H1 (cell line): ENCODE data around the gene GAS2. TPM values are rescaled to one million over a fixed set of nuclear protein-coding genes. Genes with fewer than 3 reads are reported as not detected.

Source experiments
- CTCF ChIA-PET: fragments of 300-600 bp; sonication (Branson Sonifier 250); formaldehyde crosslinking; loops from one replicate; lab custom pipeline; 2021; ENCODE audit not compliant: partially characterized antibody; lab: Charles Lee
- POLR2A ChIA-PET: fragments of 300-600 bp; sonication (Branson Sonifier 250); formaldehyde crosslinking; loops from one replicate; lab custom pipeline; 2021; ENCODE audit warnings: inconsistent platforms; ENCODE audit not compliant: partially characterized antibody; lab: Charles Lee
- DNase-seq, 2 experiments: peaks; one replicate each; pipeline versions ENCODE4 v3.0.0 to v3.0.0-alpha.2; 2010 to 2022; ENCODE audit warnings: low spot score in 2 of 2, low read depth in 1 of 2, mixed read lengths in 1 of 2
- FAIRE-seq: peaks from 2 replicates; lab custom pipeline; 2011; peaks lifted over from hg19 to GRCh38; lab: Jason Lieb, UNC
- H2AFZ ChIP-seq: 2 replicates; pipeline ENCODE4 v1.8.1; 2012; ENCODE audit warnings: low read length, inconsistent platforms
- H2AK5ac ChIP-seq: 2 replicates; pipeline ENCODE4 v1.6.1; 2013; ENCODE audit warnings: low read depth, low read length
- H2BK120ac ChIP-seq: replicated peaks from 2 replicates; pipeline ENCODE3; 2013; ENCODE audit warnings: low read depth, low read length, inconsistent platforms
- H2BK12ac ChIP-seq: 2 replicates; pipeline ENCODE4 v1.6.1; 2013; ENCODE audit warnings: low read depth, low read length
- H2BK15ac ChIP-seq: 2 replicates; pipeline ENCODE4 v1.6.1; 2013; ENCODE audit warnings: low read length
- H2BK20ac ChIP-seq: 2 replicates; pipeline ENCODE4 v1.6.1; 2013; ENCODE audit warnings: low read length
- H2BK5ac ChIP-seq: 2 replicates; pipeline ENCODE4 v1.6.1; 2013; ENCODE audit warnings: low read depth, low read length
- H3K14ac ChIP-seq: 2 replicates; pipeline ENCODE4 v1.6.1; 2013; ENCODE audit warnings: inconsistent platforms; ENCODE audit not compliant: insufficient read length
- H3K18ac ChIP-seq: 2 replicates; pipeline ENCODE4 v1.6.1; 2013; ENCODE audit warnings: low read length; ENCODE audit errors: extremely low read depth
- H3K23ac ChIP-seq: 2 replicates; pipeline ENCODE4 v1.6.1; 2013; ENCODE audit warnings: inconsistent platforms; ENCODE audit not compliant: insufficient read length
- H3K23me2 ChIP-seq: 2 replicates; pipeline ENCODE4 v1.6.1; 2013; ENCODE audit warnings: low read depth, low read length
- H3K27ac ChIP-seq: 2 replicates; pipeline ENCODE4 v1.6.1; 2011; ENCODE audit warnings: low read depth, low read length, inconsistent platforms
- H3K27me3 ChIP-seq, 4 experiments: replicated peaks in 1 of 4; 1 replicate in 1 of 4; 2 replicates in 3 of 4; pipeline versions ENCODE4 v1.6.1 to v1.8.1; 2011 to 2013; ENCODE audit warnings: low read length in 3 of 4, mild to moderate bottlenecking in 3 of 4, inconsistent platforms in 2 of 4, mixed read lengths in 2 of 4, moderate library complexity in 1 of 4; ENCODE audit not compliant: control insufficient read depth in 3 of 4, insufficient read depth in 3 of 4; ENCODE audit errors: extremely low read depth in 1 of 4
- H3K36me3 ChIP-seq, 4 experiments: 2 replicates each; pipeline versions ENCODE4 v1.6.1 to v1.8.1; 2011 to 2013; ENCODE audit warnings: mild to moderate bottlenecking in 4 of 4, low read length in 3 of 4, moderate library complexity in 2 of 4, control low read depth in 1 of 4, inconsistent platforms in 1 of 4; ENCODE audit not compliant: insufficient read depth in 4 of 4, control insufficient read depth in 2 of 4
- H3K4ac ChIP-seq: replicated peaks from 2 replicates; pipeline ENCODE3; 2013; ENCODE audit warnings: low read length, low read depth, mixed read lengths, inconsistent platforms; ENCODE audit not compliant: insufficient read length
- H3K4me1 ChIP-seq, 4 experiments: replicated peaks in 1 of 4; 1 replicate in 1 of 4; 2 replicates in 3 of 4; pipeline versions ENCODE4 v1.6.1 to v1.8.1; 2011 to 2013; ENCODE audit warnings: low read length in 3 of 4, inconsistent platforms in 2 of 4, mixed read lengths in 1 of 4; ENCODE audit not compliant: insufficient read depth in 4 of 4, control insufficient read depth in 3 of 4
- H3K4me2 ChIP-seq, 2 experiments: 2 replicates each; pipeline versions ENCODE4 v1.6.1 to v1.8.1; 2011 to 2013; ENCODE audit warnings: low read depth in 2 of 2, low read length in 2 of 2, control low read depth in 1 of 2, inconsistent platforms in 1 of 2, mild to moderate bottlenecking in 1 of 2; ENCODE audit not compliant: insufficient read depth in 1 of 2
- H3K4me3 ChIP-seq, 4 experiments: fragments of 200-600, 300-600 bp in 1 of 4; sonication (generic), shearing (Covaris generic), sonication (Bioruptor Twin) in 1 of 4; 2 replicates each; pipeline versions ENCODE4 v1.5.1 to v1.8.1; 2011 to 2016; ENCODE audit warnings: low read length in 4 of 4, low read depth in 3 of 4, control low read depth in 2 of 4, inconsistent platforms in 2 of 4, mild to moderate bottlenecking in 2 of 4, mixed read lengths in 1 of 4, moderate library complexity in 1 of 4; ENCODE audit not compliant: insufficient read depth in 2 of 4; ENCODE audit errors: extremely low read depth in 1 of 4
- H3K56ac ChIP-seq: replicated peaks from 2 replicates; pipeline ENCODE3; 2013; ENCODE audit warnings: low read depth, mild to moderate bottlenecking, mixed read lengths, low read length, inconsistent platforms; ENCODE audit not compliant: insufficient read length
- H3K79me1 ChIP-seq: 2 replicates; pipeline ENCODE4 v1.6.1; 2013; ENCODE audit warnings: low read depth, low read length, control low read depth
- H3K79me2 ChIP-seq, 2 experiments: 2 replicates each; pipeline versions ENCODE4 v1.6.1 to v1.8.1; 2012 to 2013; ENCODE audit warnings: low read length in 2 of 2, mild to moderate bottlenecking in 2 of 2, inconsistent platforms in 1 of 2; ENCODE audit not compliant: insufficient read depth in 2 of 2, control insufficient read depth in 1 of 2
- H3K9ac ChIP-seq, 4 experiments: replicated peaks in 1 of 4; 1 replicate in 1 of 4; 2 replicates in 3 of 4; pipeline versions ENCODE4 v1.6.1 to v1.8.1; 2011 to 2013; ENCODE audit warnings: low read depth in 3 of 4, low read length in 3 of 4, control low read depth in 2 of 4, mild to moderate bottlenecking in 2 of 4, moderate library complexity in 2 of 4, inconsistent platforms in 1 of 4; ENCODE audit errors: extremely low read depth in 1 of 4
- H3K9me3 ChIP-seq, 2 experiments: 2 replicates each; pipeline versions ENCODE4 v1.6.1 to v1.8.1; 2012 to 2013; ENCODE audit warnings: mild to moderate bottlenecking in 2 of 2, moderate library complexity in 2 of 2, control low read depth in 1 of 2, inconsistent platforms in 1 of 2, low read depth in 1 of 2, low read length in 1 of 2, mixed read lengths in 1 of 2; ENCODE audit not compliant: insufficient read depth in 2 of 2
- H4K20me1 ChIP-seq, 2 experiments: replicated peaks in 1 of 2; 2 replicates each; pipeline versions ENCODE3 to v1.8.1; 2011 to 2013; ENCODE audit warnings: inconsistent platforms in 2 of 2, low read length in 2 of 2, mild to moderate bottlenecking in 1 of 2; ENCODE audit not compliant: insufficient read depth in 2 of 2, control insufficient read depth in 1 of 2
- H4K5ac ChIP-seq: 2 replicates; pipeline ENCODE4 v1.6.1; 2013; ENCODE audit warnings: low read length, low read depth, mixed read lengths, inconsistent platforms; ENCODE audit not compliant: insufficient read length
- H4K8ac ChIP-seq: 2 replicates; pipeline ENCODE4 v1.8.0; 2013; ENCODE audit warnings: mild to moderate bottlenecking, moderate library complexity, low read length, inconsistent platforms; ENCODE audit not compliant: insufficient read depth; ENCODE audit errors: extremely low read depth
- H4K91ac ChIP-seq: replicated peaks from 2 replicates; pipeline ENCODE3; 2013; ENCODE audit warnings: low read length, mixed read lengths, inconsistent platforms; ENCODE audit not compliant: insufficient read length
- FOSL1 ChIP-seq: IDR thresholded peaks from 2 replicates; pipeline ENCODE4 v1.6.1; 2011; ENCODE audit warnings: mild to moderate bottlenecking, low read depth, low read length, moderate library complexity; ENCODE audit not compliant: insufficient read depth
- GTF2F1 ChIP-seq: IDR thresholded peaks from 2 replicates; pipeline ENCODE4 v1.6.1; 2012; ENCODE audit warnings: low read depth, low read length, improper control_type of control experiment, borderline replicate concordance
- POLR2A ChIP-seq, 2 experiments: IDR thresholded peaks; 1 replicate in 1 of 2; 2 replicates in 1 of 2; pipeline ENCODE4 v1.6.1; 2011; ENCODE audit warnings: low read depth in 2 of 2, low read length in 2 of 2, mild to moderate bottlenecking in 2 of 2; ENCODE audit errors: control extremely low read depth in 1 of 2
- WGBS, 2 experiments: shearing (Covaris generic) in 1 of 2; methylation state at CpG; one replicate each; pipeline versions ENCODE4 v1.1.6 to v1.1.7; 2013 to 2015; ENCODE audit warnings: low lambda C conversion rate in 2 of 2, mixed read lengths in 2 of 2, inconsistent platforms in 1 of 2, low coverage in 1 of 2, missing lambda C conversion rate in 1 of 2; ENCODE audit not compliant: insufficient replicate concordance in 2 of 2, insufficient coverage in 1 of 2, insufficient read length in 1 of 2; ENCODE audit errors: extremely low coverage in 1 of 2, missing lambda C conversion rate in 1 of 2; 5-methylcytosine and 5-hydroxymethylcytosine counted together
- polyA plus RNA-seq, 7 experiments: library from polyadenylated mRNA; depleted of rRNA in 3 of 7; stranded (reverse) in 5 of 7; unstranded in 2 of 7; fragments of >200 nt in 5 of 7; fragments of 200-250 nt in 2 of 7; gene quantifications; 1 replicate in 5 of 7; 2 replicates in 1 of 7; 4 replicates in 1 of 7; pipeline versions ENCODE4 v1.2.1 to v1.2.3, GENCODE V29; 2011 to 2013; ENCODE audit warnings: missing spikeins in 2 of 7, mixed read lengths in 2 of 7
- total RNA-seq: library from RNA; stranded (reverse); fragmentation: NEBNext Ultra II Directional; extraction: Animal tissue kit (Norgen Biotek cat#: 25700); gene quantifications from 2 replicates; pipeline ENCODE4 v1.2.1, GENCODE V29; 2021

The GAS2 gene
- total and polyA plus RNA-seq, 2 of the 8 experiments (the other 6 are each of a cell fraction or from before 2014, with no cell fraction given) = 0.70 to 1.7 TPM

DNA sequence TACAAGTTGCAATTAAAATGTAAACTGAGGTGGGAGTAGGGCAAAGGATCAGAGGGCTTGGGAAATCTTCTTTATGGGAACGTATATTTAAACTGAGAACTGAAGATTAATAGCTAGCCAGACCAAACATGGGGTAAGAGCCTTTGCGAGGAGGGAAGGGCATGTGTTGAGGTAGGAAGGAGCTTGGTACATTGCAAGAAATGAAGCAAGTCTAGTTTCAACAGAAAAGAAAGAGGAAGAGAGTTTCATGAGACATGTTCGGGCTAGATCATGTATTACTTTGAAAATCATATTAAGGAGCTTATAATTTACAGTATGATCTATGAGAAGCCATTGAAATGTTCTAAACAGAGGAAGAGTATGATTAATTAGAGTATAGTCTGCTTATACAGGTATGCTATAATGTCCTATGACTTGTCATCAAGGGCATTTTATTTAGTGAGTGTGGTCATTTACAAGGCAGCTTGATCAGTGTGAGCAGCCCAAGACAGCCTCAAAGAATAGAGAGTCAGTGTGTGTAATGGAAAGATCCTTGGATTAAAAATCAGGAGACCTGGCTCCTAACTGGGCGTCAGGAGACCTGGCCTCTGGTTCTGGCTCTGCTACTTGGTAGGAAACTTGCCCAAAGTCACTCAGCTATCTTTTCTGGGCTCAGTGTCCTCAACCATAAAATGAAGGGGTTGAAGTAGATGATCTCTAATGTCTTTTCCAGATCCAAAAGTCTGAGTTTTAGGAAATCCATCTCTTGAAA lies 10.9 kb downstream of the GAS2 start:
- H3K4me1 ChIP-seq = no peaks in the 10 kb centered on the region
- H3K27me3 ChIP-seq = no peaks in the 10 kb centered on the region
- H3K79me2 ChIP-seq = no peaks in the 10 kb centered on the region
- no peak overlapping the region for H2AFZ ChIP-seq
- no peaks in the 10 kb centered on the region for H3K79me1 ChIP-seq
- no peak overlapping the region for H3K4me2 ChIP-seq
- H3K56ac ChIP-seq = no peak overlapping the region
- no peak overlapping the region for H3K4ac ChIP-seq
- DNase-seq (no peak), FAIRE-seq (no peak)
- CTCF ChIA-PET = interaction anchor here (0.6 to 1.6 kb wide), 2 partner anchors 10 to 420 kb away, joined by 3 to 4 read pairs; no protein-coding TSS in a partner anchor
- H3K27ac ChIP-seq = no peak overlapping the region
- H4K20me1 ChIP-seq = no peaks in the 10 kb centered on the region
- no peak overlapping the region for H3K4me3 ChIP-seq
- H3K9ac ChIP-seq = no peak overlapping the region
- no peak overlapping the region for H2BK15ac ChIP-seq
- POLR2A ChIA-PET = no interaction called here
- 67% methylated on average over 4 of the region's 4 CpGs; no CpG with 5 or more reads in 1 of the 2 experiments for WGBS, 2 experiments
- no peak overlapping the region for H3K14ac ChIP-seq
- no peak overlapping the region for H4K91ac ChIP-seq
- H2BK5ac ChIP-seq = no peak overlapping the region
- no peak overlapping the region for H4K5ac ChIP-seq
- no peaks in the 10 kb centered on the region for H3K9me3 ChIP-seq
- no peaks in the 10 kb centered on the region for H3K23me2 ChIP-seq
- no peak overlapping the region for H4K8ac ChIP-seq
- no peak overlapping the region for H2BK20ac ChIP-seq
- H2BK120ac ChIP-seq = no peak overlapping the region
- H2BK12ac ChIP-seq = no peak overlapping the region
- TF ChIP-seq GTF2F1 = no peak
- no peak for TF ChIP-seq POLR2A (IDR thresholded peaks at IDR 0.05; ENCODE audit: control extremely low read depth in 1 of 2, low read depth in 2 of 2, low read length in 2 of 2)
- TF ChIP-seq FOSL1 = no peak
- no peak overlapping the region for H3K23ac ChIP-seq
- no peak overlapping the region for H2AK5ac ChIP-seq
- H3K18ac ChIP-seq = no peak overlapping the region
- no peaks in the 10 kb centered on the region for H3K36me3 ChIP-seq
